GM20000 (cell line): ENCODE data around the gene PRSS50.

Experiments
- DNase-seq: peaks from one replicate; pipeline ENCODE4 v3.0.0; 2012; ENCODE audit warnings: low spot score
- CTCF ChIP-seq: IDR thresholded peaks from 2 replicates; pipeline ENCODE4 v1.5.1; 2012; ENCODE audit warnings: mild to moderate bottlenecking, control low read depth; ENCODE audit errors: extremely low read depth, missing control alignments

PRSS50 gene

GRCh38 chr3:46681387-46681786 lies 36.3 kb downstream of the PRSS50 start:
- no peak for TF ChIP-seq CTCF

GRCh38 chr3:46680298-46680826 lies 37.3 kb downstream of the PRSS50 start:
- TF ChIP-seq CTCF = no peak
- DNase-seq = no peak

More at GRCh38 chr3:46681387-46681786, 36.3 kb downstream of the PRSS50 start:
- no peak for DNase-seq

GRCh38 chr3:46679681-46680080 lies 38.0 kb downstream of the PRSS50 start:
- no peak for TF ChIP-seq CTCF
- no peak for DNase-seq

GRCh38 chr3:46678280-46678679 lies 39.4 kb downstream of the PRSS50 start:
- DNase-seq = no peak
- no peak for TF ChIP-seq CTCF

- TF ChIP-seq CTCF = no peak
- DNase-seq = no peak
These were observed 40.3 kb downstream of the PRSS50 start for GRCh38 chr3:46677411-46677726.

- no peak for DNase-seq
- TF ChIP-seq CTCF = no peak
These were observed 40.9 kb downstream of the PRSS50 start for GRCh38 chr3:46676601-46677410.

GRCh38 chr3:46675843-46676567 lies 41.7 kb downstream of the PRSS50 start:
- TF ChIP-seq CTCF = no peak
- DNase-seq = no peak
